ENCODE data around the gene BRD4.
"Not testable (repeated sequence)": the region's sequence is repeated elsewhere in the genome, so short reads cannot be mapped to it uniquely, and the experiment has no call there.

Gene BRD4

DNA sequence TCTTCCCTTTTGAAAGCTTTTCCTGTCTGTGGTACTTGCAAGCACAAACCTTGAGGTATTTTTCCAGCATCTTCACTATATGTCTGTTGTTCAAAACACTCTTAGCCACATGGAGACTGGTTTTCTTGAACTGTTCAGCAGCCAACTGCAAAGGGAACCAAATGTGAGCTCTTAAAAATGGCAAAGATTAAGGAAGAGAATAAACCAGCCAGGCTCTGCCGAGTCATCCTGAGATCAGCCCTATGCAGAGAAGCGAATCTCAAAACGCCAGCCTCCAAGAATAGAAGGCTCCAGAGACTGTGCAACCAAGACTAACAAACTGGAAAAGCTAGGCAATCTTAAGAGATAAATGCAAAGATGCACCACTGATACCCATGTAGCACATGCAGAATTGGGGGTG, 26.6 kb upstream of the BRD4 start:
- no peak for DNase-seq (ENCODE audit: low read depth)
- TF ChIP-seq, protein P1, sequence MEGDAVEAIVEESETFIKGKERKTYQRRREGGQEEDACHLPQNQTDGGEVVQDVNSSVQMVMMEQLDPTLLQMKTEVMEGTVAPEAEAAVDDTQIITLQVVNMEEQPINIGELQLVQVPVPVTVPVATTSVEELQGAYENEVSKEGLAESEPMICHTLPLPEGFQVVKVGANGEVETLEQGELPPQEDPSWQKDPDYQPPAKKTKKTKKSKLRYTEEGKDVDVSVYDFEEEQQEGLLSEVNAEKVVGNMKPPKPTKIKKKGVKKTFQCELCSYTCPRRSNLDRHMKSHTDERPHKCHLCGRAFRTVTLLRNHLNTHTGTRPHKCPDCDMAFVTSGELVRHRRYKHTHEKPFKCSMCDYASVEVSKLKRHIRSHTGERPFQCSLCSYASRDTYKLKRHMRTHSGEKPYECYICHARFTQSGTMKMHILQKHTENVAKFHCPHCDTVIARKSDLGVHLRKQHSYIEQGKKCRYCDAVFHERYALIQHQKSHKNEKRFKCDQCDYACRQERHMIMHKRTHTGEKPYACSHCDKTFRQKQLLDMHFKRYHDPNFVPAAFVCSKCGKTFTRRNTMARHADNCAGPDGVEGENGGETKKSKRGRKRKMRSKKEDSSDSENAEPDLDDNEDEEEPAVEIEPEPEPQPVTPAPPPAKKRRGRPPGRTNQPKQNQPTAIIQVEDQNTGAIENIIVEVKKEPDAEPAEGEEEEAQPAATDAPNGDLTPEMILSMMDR (conservative IDR thresholded peaks at IDR 0.05; ENCODE audit: low read depth, low read length), result no peak
- no peak overlapping the region for H3K4me3 ChIP-seq (ENCODE audit: low read length)

DNA sequence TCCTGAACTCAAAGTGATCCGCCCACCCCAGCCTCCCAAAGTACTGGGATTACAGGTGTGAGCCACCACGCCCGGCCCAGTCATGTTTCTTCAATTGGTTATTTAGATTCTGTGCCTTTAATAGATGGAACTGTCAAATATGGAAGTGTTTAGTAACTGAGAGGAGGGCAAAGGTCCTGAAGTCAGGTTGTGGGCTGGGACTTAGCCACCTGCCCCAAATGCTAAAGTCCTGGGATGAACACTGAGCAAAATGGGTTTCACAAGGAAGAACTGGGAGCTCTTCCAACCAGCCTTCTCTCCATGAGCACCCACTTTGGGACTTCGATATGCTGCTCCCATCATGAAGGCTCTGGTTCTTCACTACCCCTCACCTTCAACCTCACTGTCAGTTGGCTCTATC, 25.6 kb upstream of the BRD4 start:
- TF ChIP-seq, protein P1 (conservative IDR thresholded peaks at IDR 0.05; ENCODE audit: low read depth, low read length), result no peak
- no peak for DNase-seq (ENCODE audit: low read depth)
- no peak overlapping the region for H3K4me3 ChIP-seq (ENCODE audit: low read length)

DNA sequence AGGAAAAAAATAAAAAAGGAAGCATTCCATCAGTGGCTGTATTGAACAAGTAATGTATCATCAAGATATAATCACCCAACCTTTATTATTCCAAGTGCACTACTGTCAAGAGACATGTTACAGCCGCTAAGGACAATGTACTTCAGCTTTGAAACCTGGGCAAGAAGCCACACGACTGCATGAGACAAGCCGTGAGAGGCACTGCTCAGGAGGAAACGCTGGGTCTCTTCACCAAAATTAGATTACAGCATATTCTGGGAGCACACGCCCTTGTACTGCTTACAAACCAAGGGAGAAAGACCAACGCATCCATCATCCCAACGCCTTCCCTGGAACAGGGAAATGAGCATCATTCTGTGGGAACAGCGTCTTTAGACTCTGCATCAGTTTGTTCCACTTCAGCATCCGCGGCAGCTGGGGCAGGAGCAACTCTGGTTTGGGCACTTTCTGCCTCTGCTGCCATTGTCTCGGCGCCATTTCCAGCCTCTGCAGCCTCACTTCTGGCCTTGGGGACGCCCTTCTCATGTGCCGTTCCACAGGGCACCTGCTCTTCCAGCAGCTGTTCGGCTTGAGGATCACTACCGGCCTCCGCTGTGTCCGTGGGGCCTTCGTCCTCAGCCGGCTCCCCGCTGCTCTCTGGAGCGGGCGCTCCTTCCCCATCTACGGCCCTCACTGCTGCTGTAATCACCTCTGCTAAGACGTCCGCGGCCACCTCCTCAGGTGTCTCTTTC, 22.4 kb upstream of the BRD4 start:
- TF ChIP-seq, protein P1 (conservative IDR thresholded peaks at IDR 0.05; ENCODE audit: low read depth, low read length), result no peak
- DNase-seq (ENCODE audit: low read depth), result no peak
- no peak overlapping the region for H3K4me3 ChIP-seq (ENCODE audit: low read length)

DNA sequence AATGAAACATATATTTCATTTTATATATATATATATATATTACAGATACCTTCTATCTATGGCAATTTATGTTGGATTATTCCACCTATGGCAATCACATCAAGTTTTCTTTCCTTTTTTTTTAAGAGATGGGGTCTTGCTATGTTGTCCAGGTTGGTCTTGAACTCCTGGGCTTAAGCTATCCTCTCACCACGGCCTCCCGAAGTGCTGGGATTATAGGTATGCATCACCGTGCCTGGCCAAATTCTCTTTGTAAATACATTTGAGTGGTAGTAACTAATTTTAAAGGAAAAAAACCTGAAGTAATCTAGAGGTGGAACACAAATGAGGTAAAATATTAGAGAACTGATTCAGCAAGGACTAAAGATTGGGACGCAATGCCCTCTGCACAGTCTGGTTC, 21.6 kb upstream of the BRD4 start:
- TF ChIP-seq, protein P1 (conservative IDR thresholded peaks at IDR 0.05; ENCODE audit: low read depth, low read length), result no peak
- DNase-seq (ENCODE audit: low read depth), result no peak
- H3K4me3 ChIP-seq (ENCODE audit: low read length), result no peak overlapping the region

DNA sequence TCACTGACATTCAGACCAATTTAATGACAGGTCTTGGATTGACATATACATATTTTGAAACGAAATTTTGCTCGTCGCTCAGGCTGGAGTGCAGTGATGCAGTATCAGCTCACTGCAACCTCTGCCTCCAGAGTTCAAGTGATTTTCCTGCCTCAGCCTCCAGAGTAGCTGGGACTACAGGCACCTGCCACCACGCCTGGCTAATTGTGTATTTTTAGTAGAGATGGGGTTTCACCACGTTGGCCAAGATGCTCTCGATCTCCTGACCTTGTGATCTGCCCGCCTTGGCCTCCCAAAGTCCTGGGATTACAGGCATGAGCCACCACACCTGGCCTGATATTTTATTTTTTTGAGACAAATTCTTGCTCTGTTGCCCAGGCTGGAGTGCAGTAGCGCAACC, 20.2 kb upstream of the BRD4 start:
- not testable (repeated sequence) for DNase-seq (ENCODE audit: low read depth); H3K4me3 ChIP-seq (ENCODE audit: low read length)

DNA sequence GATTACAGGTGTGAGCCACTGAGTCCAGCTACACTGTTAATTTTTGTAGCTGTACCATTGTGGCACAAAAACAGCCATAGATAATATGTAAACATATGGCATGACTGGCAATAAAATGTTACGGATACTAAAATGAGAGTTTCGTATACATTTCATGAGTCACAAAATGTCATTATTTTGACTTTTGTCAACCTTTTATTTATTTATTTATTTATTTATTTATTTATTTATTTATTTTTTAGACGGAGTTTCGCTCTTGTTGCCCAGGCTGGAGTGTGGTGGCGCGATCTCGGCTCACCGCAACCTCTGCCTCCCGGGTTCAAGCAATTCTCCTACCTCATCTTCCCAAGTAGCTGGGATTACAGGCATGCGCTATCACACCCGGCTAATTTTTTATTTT, 9.0 kb upstream of the BRD4 start:
- not testable (repeated sequence) for DNase-seq (ENCODE audit: low read depth); H3K4me3 ChIP-seq (ENCODE audit: low read length)

DNA sequence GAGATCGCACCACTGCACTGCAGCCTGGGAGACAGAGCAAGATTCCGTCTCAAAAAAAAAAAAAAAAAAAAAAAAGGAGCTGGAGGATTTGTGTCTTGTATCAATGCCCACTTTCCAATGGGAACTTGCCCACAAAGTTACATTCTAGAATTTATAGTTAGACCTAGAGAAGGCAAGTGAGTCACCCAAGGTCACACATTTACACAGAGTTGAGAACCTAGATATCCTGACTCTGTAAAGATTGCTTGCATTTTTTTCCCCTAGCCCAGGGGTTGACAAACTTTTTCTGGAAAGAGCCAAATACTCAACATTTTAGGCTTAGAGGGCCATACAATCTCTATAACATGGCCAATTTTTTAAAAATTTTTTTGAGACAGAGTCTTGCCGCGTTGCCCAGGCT, 7.7 kb upstream of the BRD4 start:
- no peak overlapping the region for H3K4me3 ChIP-seq (ENCODE audit: low read length)
- no peak for DNase-seq (ENCODE audit: low read depth)
- TF ChIP-seq, protein P1 (conservative IDR thresholded peaks at IDR 0.05; ENCODE audit: low read depth, low read length), result no peak

DNA sequence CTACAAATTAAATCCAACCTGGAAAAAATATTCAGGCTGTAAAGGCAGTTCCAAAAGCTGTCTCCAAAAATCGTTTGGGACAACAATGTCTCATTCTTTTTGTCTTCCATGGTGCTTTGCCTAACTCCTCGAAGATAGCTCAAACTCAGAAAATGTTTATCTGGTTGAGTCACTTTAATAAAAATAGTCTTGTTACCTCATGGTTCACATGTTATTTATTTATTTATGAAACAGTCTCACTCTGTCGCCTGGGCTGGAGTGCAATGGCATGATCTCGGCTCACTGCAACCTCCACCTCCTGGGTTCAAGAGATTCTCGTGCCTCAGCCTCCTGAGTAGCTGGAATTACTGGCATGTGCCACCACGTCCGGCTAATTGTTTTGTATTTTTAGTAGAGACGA, 4.9 kb upstream of the BRD4 start:
- no peak for DNase-seq (ENCODE audit: low read depth)
- H3K4me3 ChIP-seq (ENCODE audit: low read length), result no peak overlapping the region
- TF ChIP-seq, protein P1 (conservative IDR thresholded peaks at IDR 0.05; ENCODE audit: low read depth, low read length), result no peak

DNA sequence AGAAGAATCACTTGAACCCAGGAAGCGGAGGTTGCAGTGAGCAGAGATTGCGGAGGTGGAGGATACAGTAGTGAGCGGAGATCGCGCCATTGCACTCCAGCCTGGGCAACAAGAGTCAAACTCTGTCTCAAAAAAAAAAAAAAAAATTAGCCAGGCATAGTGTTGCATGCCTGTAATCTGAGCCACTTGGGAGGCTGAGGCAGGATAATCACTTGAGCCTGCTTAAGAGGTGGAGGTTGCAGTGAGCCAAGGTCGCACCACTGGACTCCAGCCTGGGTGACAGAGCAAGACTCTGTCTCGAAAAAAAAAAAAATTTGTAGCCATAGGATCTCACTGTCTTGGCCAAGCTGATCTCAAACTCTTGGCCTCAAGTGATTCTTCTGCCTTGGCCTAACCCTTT, 3.7 kb upstream of the BRD4 start:
- not testable (repeated sequence) for DNase-seq (ENCODE audit: low read depth); H3K4me3 ChIP-seq (ENCODE audit: low read length)

Data from retinal pigment epithelial cell (primary cell).